NCI-H1048 (cell line): Measurements from ENCODE around the gene TOR2A.

Experiments used
- DNase-seq: peaks from one replicate; lab custom pipeline; 2025; lab: John Stamatoyannopoulos, UW

The TOR2A gene

GRCh38 chr9:127720031-127720864 is 14.8 kb downstream of the TOR2A start:
- DNase-seq: no peak

- DNase-seq: no peak
These were observed 17.3 kb downstream of the TOR2A start for GRCh38 chr9:127717766-127718165.

DNA sequence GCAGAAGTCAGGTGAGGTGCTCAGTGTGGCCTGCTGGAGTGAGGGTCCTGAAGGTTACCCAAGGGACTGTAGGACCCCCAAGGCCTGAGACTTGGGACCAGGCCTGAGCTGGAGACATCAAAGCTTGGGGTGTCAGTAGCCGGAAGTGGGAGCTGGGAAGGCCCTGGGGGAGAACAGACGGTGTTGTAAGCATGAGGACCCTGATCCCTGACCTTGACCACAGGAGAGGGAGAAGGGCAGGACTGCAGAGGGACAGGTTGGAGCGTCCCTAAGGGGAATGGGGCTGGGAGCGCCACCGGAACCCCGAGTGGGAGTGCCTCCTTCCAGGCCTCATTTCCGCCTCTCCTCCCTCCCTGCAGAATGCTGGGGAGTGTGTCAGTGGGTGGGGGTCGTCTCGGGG is 18.7 kb downstream of the TOR2A start:
- no peak for DNase-seq

GRCh38 chr9:127715470-127716337 is 19.4 kb downstream of the TOR2A start, which contains the start of the genes PTRH1 and TTC16:
TSS of gene PTRH1 (minus strand) at chr9:127715663. CDS start at chr9:127715639, 24 bp downstream.
TSS of gene TTC16 (plus strand) at chr9:127716079. CDS start at chr9:127716146, 67 bp downstream.
- DNase-seq: peak; percentile 85

GRCh38 chr9:127714951-127715469 is 20.1 kb downstream of the TOR2A start:
- DNase-seq: no peak

GRCh38 chr9:127714020-127714750 is 20.9 kb downstream of the TOR2A start:
- no peak for DNase-seq

DNA sequence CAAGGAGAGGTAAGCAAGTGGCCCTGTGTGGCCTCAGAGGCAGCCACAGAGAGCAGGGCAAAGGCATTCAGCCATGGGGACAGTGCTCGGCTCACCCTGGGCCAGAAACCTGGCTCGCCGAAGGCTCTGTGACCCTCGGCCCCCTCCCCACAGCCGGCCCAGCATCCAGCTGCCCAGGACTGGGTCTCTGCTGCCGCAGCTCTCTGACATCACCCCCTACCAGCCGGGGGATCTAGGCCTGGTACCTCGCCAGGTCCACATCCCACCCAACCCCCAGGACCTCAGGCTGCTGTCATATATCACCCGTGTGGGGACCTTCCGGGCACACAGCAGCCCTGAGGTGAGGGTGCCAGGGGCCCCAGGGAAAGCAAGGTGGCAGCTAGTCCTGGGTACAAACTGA is 22.2 kb downstream of the TOR2A start:
- DNase-seq: no peak

DNA sequence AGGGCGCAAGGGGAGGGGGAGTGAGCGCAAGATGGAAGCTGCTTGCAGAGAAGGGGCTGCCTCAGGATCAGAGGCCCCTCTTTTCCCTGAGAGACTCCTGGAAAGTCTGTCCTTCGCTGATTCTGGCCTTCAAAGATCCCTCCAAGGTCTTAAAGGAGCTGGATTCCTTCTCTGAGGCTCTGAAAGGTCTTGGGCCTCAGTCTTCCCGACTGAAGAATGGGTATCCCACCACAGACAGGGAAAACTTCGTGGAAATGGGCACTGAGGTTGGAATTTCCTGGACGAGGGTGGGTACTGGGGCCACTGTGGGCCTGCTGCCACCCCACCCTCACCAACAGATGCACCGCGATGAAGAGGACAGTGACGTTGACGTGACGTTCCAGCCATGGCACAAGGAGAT is 22.7 kb downstream of the TOR2A start:
- no peak for DNase-seq

DNA sequence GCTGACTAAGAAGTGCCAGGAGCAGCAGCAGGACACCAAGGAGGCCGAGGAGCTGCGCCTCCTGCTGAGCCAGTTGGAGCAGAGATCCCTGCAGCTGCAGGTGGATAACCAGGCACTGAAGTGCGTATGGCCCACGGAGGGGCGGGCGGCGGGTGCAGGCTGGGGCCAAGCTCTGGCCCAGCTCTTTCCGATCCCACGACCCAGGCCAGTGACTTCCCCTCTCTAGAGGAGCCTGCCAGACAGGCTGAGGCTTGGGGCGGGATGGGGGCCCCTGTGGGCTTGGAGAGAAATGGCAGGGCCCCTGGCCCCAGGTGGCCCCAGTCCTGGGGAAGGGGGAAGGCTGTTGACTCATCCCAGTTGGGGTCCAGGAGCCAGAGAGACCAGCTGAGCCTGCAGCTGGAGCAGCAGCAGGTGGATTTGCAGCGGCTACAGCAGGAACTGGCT is 23.2 kb downstream of the TOR2A start:
- no peak for DNase-seq

DNA sequence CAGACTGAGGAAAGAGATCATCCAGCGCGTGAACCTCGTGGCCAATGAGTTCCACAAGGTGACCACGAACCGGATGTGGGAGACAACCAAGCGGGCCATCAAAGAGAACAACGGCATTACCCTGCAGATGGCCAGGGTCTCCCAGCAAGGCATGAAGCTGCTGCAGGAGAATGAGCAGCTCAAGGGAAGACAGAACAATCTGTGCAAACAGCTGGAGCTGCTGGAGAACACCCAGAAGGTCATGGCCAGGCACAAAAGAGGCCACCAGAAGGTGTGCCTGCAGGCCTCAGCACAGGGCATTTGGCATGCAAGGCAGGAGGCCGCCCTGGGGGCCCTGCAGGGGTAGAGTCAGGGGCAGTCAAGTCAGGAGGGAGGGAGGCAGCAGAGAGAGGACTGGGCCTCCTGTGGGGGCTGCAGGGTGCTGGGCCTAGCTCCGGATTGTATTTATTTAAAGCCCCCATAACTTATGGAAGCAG is 23.8 kb downstream of the TOR2A start:
- DNase-seq: no peak

- DNase-seq: no peak
These were observed 24.8 kb downstream of the TOR2A start for GRCh38 chr9:127710204-127710783.

DNA sequence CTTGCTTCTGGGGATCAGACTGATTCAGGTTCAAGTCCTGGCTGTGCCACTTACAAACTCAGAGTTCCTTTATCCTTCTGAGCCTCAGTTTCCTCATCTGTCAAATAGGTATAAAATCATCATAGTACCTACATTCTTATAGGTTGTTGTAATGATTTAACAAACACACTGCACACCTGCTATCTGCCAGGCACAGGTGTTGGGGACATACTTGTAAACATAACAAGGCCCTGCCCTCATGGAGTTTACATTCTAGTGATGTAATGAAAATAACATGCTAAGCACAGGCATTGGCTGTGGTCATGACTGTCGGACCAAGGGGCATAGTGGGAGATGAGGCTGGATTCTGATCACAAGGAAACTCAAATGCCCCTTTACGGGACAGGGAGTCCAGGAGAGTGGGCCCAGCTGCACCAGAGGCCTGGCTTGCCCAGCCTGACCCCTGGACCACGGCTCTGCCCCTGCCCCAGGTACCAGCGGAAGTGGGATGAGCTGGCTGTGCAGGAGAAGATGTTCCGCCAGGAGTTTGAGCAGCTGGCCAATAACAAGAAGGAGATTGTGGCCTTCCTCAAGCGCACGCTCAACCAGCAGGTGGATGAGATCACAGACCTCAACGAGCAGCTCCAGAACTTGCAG is 26.0 kb downstream of the TOR2A start:
- DNase-seq: no peak

DNA sequence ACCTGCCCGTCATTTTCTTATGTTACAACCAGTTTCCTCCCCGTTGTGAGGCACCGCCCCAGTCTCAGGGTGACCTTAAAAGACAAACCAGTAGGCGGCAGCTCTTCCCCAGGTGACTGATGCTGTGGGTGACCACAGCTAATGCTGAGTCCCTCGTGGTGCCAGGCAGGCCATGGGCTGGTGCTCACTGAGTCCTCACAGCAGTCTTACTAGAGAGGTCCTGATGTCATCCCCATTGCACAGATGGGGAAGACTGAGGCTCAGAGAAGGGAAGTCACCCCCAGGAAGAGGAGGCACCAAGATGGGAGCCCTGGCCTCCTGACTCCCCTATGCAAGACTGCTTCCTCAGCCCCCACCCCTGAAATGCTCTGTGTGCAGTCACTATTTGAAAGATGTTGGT is 27.3 kb downstream of the TOR2A start:
- DNase-seq: no peak

- DNase-seq: no peak
These were observed 28.3 kb downstream of the TOR2A start, which contains the start of gene CFAP157 for GRCh38 chr9:127706836-127707241. TSS of gene CFAP157 (plus strand) at chr9:127706988. CDS start at chr9:127707032, 44 bp downstream.

DNA sequence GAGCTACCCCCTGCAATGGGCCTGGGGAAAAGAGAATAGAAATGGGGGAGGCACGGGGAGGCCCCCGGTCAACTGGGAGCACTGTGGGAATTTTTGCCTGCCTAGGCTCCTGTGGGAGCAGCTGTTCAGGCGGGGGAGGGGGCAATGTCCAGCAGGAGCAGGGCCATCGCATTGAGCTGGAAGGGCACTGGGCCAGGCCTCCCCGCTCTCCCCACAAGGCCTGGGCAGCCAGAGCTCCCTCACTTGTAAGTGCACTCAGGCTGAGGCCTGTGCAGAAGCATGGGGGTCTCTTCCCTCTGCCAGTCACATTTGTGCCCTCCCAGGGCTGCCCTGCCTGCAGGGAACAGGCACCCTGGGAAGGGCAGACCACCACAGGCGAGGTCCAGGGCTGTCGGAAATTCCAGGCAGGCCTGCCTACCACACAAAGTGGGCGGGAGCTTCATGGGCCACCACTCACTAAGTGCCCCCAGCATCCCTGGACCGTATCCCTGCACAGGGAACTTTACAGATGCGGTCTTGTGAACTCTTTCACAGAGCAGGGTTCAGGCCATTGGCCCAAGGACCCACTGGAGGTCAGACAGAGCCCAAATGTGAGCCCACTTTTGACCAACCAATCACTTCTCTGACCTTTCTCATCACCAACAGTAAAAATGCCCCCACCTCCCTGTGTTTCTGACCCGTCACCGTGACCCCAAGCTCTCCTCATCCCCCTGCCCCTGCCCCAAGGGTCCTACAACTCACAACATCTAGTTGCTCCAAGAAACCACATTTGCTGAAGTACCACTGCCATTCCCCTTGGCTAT is 29.3 kb downstream of the TOR2A start:
- DNase-seq: no peak

- no peak for DNase-seq
These were observed 31.7 kb downstream of the TOR2A start for GRCh38 chr9:127703289-127703946.

DNA sequence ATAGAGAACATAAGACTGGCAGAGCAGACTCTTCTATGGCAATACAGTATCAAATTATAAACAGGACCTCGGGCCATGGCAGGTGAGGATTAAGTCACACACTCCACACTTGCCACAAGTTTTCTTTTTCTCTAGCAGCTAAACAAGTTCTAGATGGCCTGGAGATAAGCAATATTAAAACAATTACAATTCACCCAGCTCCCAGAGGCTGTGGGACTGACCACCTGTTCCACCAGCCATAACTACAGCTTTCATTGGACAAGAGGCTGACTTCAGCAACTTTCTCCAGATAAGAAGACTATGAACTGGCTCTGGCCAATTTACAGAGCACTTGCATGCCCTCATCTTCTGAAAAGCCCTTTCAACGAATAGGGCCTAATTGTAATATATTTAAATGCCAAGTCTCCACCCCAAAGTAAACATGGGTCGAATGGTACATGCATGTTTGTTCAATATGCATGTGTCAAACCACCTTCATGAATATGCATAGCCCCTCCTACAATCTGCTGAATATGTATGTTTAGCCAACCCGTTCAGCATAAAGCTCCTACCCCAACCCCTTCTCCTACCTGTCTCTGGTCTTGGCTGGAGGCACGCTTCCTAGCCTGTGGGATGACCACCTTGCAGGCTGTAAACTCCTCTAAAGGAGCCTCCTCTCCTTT is 34.4 kb downstream of the TOR2A start:
- DNase-seq: no peak

GRCh38 chr9:127700140-127700539 is 35.0 kb downstream of the TOR2A start:
- no peak for DNase-seq
